GM18909 (cell line): ENCODE results near the gene WFDC2.

Experiments used
- ATAC-seq: cut with Tn5 transposase; IDR thresholded peaks from one replicate; pipeline ENCODE4 v1.9.1; 2021; ENCODE audit warnings: mild to moderate bottlenecking; ENCODE audit not compliant: unreplicated experiment, poor library complexity

Gene WFDC2

GRCh38 chr20:45489083-45489531 is 19.6 kb downstream of the WFDC2 start:
- ATAC-seq = no peak

GRCh38 chr20:45495501-45495941 is 26.0 kb downstream of the WFDC2 start:
- no peak for ATAC-seq

GRCh38 chr20:45496166-45496565 is 26.6 kb downstream of the WFDC2 start:
- ATAC-seq = no peak

GRCh38 chr20:45497971-45498494 is 28.5 kb downstream of the WFDC2 start:
- ATAC-seq = no peak

GRCh38 chr20:45500022-45500421 is 30.5 kb downstream of the WFDC2 start:
- ATAC-seq = no peak

- no peak for ATAC-seq
Observed at GRCh38 chr20:45501600-45501999, 32.0 kb downstream of the WFDC2 start.

- ATAC-seq = no peak
Observed at GRCh38 chr20:45502561-45502960, 33.0 kb downstream of the WFDC2 start.

GRCh38 chr20:45503403-45503802 is 33.9 kb downstream of the WFDC2 start:
- no peak for ATAC-seq

- ATAC-seq = no peak
Observed at GRCh38 chr20:45506398-45506797, 36.8 kb downstream of the WFDC2 start.

- no peak for ATAC-seq
Observed at GRCh38 chr20:45507011-45507820, 37.7 kb downstream of the WFDC2 start.

- ATAC-seq = no peak
Observed at GRCh38 chr20:45508068-45508886, 38.7 kb downstream of the WFDC2 start.

- ATAC-seq = no peak
Observed at GRCh38 chr20:45509091-45509490, 39.5 kb downstream of the WFDC2 start.

GRCh38 chr20:45510242-45510862 is 40.8 kb downstream of the WFDC2 start:
- no peak for ATAC-seq

GRCh38 chr20:45515147-45515913 is 45.8 kb downstream of the WFDC2 start, which contains the start of gene SPINT3:
Gene SPINT3, minus strand, starts transcription at chr20:45515622. Its CDS starts 14 bp downstream, at chr20:45515608.
- ATAC-seq = no peak

- no peak for ATAC-seq
Observed at GRCh38 chr20:45518282-45518681, 48.7 kb downstream of the WFDC2 start.

- ATAC-seq = no peak
Observed at GRCh38 chr20:45523821-45524220, 54.3 kb downstream of the WFDC2 start.

GRCh38 chr20:45527294-45527693 is 57.7 kb downstream of the WFDC2 start:
- no peak for ATAC-seq
